K562 (cell line): ENCODE measurements around the gene PANK2. TPM values are rescaled to one million over a fixed set of nuclear protein-coding genes. Genes with fewer than 3 reads are reported as not detected.

Experiments used
- CBX2 ChIP-seq: fragments of 200-600 bp; sonication (generic); IDR thresholded peaks from one replicate; pipeline ENCODE4 v1.6.1; 2012; ENCODE audit warnings: mild to moderate bottlenecking, low read length, inconsistent platforms; ENCODE audit not compliant: insufficient read depth, poor library complexity, severe bottlenecking
- CBX5 ChIP-seq: IDR thresholded peaks from 2 replicates; pipeline ENCODE4 v1.6.1; 2014; ENCODE audit warnings: low read depth, borderline replicate concordance
- CEBPB ChIP-seq: fragments of 450-650 bp; IDR thresholded peaks from 2 replicates; pipeline ENCODE4 v1.6.1; 2016; ENCODE audit warnings: missing genetic modification characterization, missing compliant biosample characterization
- CREB5 ChIP-seq: fragments of 250-450 bp; sonication (Bioruptor Pico); IDR thresholded peaks from 2 replicates; pipeline ENCODE4 v1.5.0; 2020; ENCODE audit warnings: mild to moderate bottlenecking
- DMBX1 ChIP-seq: fragments of 250-450 bp; sonication (Bioruptor Pico); IDR thresholded peaks from 2 replicates; pipeline ENCODE4 v1.8.0; 2022; ENCODE audit warnings: inconsistent platforms, mild to moderate bottlenecking, moderate library complexity, borderline replicate concordance
- FIP1L1 ChIP-seq: fragments of 200-400 bp; formaldehyde crosslinking; IDR thresholded peaks from 2 replicates; pipeline ENCODE4 v1.6.1; 2018; ENCODE audit warnings: mild to moderate bottlenecking, low read depth, low read length; ENCODE audit not compliant: poor library complexity, severe bottlenecking
- GABPB2 ChIP-seq: fragments of 250-450 bp; sonication (Bioruptor Pico); conservative IDR thresholded peaks from 2 replicates; pipeline ENCODE4 v1.5.1; 2021; ENCODE audit warnings: mild to moderate bottlenecking
- HDAC2 ChIP-seq: fragments of 450-650 bp; IDR thresholded peaks from 2 replicates; pipeline ENCODE4 v1.6.1; 2016; ENCODE audit warnings: mild to moderate bottlenecking
- MAFF ChIP-seq: IDR thresholded peaks from 2 replicates; pipeline ENCODE4 v1.6.1; 2012; ENCODE audit warnings: low read length, improper control_type of control experiment
- MAFG ChIP-seq: fragments of 450-650 bp; conservative IDR thresholded peaks from 2 replicates; pipeline ENCODE4 v1.6.1; 2016; ENCODE audit warnings: missing genetic modification characterization, missing compliant biosample characterization
- NFXL1 ChIP-seq: fragments of 450-650 bp; formaldehyde crosslinking; IDR thresholded peaks from 2 replicates; pipeline ENCODE4 v1.4.0; 2021; ENCODE audit warnings: mild to moderate bottlenecking
- NR2C1 ChIP-seq, 2 experiments: fragments of 450-650 bp; IDR thresholded peaks; 2 replicates each; pipeline ENCODE4 v1.6.1; 2017; ENCODE audit warnings: mild to moderate bottlenecking in 2 of 2, antibody characterized with exemption in 1 of 2, inconsistent platforms in 1 of 2, missing compliant biosample characterization in 1 of 2, missing genetic modification characterization in 1 of 2
- NRF1 ChIP-seq, 2 experiments: fragments of 450-650 bp; IDR thresholded peaks in 1 of 2; conservative IDR thresholded peaks in 1 of 2; 2 replicates each; pipeline ENCODE4 v1.6.1; 2014; ENCODE audit warnings: mild to moderate bottlenecking in 2 of 2
- PKNOX1 ChIP-seq: fragments of 450-650 bp; IDR thresholded peaks from 2 replicates; pipeline ENCODE4 v1.6.1; 2016
- REST ChIP-seq, 2 experiments: fragments of 450-650 bp; formaldehyde crosslinking in 1 of 2; IDR thresholded peaks; 2 replicates each; pipeline versions ENCODE4 v1.4.0 to v1.6.1; 2014 to 2020; ENCODE audit warnings: mild to moderate bottlenecking in 2 of 2, borderline replicate concordance in 1 of 2, low read depth in 1 of 2
- SRSF3 ChIP-seq: fragments of 200-400 bp; formaldehyde crosslinking; IDR thresholded peaks from 2 replicates; pipeline ENCODE4 v1.6.1; 2016; ENCODE audit warnings: mild to moderate bottlenecking, low read length, moderate library complexity; ENCODE audit not compliant: insufficient read depth
- TBP ChIP-seq: optimal IDR thresholded peaks from 2 replicates; pipeline ENCODE3; 2011; ENCODE audit warnings: low read depth, low read length, improper control_type of control experiment
- ZNF347 ChIP-seq: fragments of 450-650 bp; formaldehyde crosslinking; IDR thresholded peaks from 2 replicates; pipeline ENCODE4 v1.4.0; 2020; ENCODE audit warnings: low read depth, mild to moderate bottlenecking, moderate library complexity
- ZNF778 ChIP-seq: fragments of 450-650 bp; formaldehyde crosslinking; IDR thresholded peaks from 2 replicates; pipeline ENCODE4 v1.4.0; 2020; ENCODE audit warnings: mild to moderate bottlenecking, moderate library complexity
- polyA plus RNA-seq, 8 experiments: library from polyadenylated mRNA; depleted of rRNA in 4 of 8; stranded (reverse) in 5 of 8; unstranded in 3 of 8; fragments of >200 nt; fragmentation: Nextera tagmentation in 2 of 8; fragmentation: Illumina TruSeq in 1 of 8; extraction: Ambion mirVana in 2 of 8; extraction: Trizol in 1 of 8; gene quantifications; 2 replicates each; pipeline versions ENCODE4 v1.2.1 to v1.2.3, GENCODE V29; 2011 to 2014; ENCODE audit warnings: inconsistent platforms in 1 of 8, missing spikeins in 1 of 8
- total RNA-seq, 7 experiments: library from RNA; depleted of rRNA in 6 of 7; stranded (reverse); fragments of >200 nt in 6 of 7; fragmentation: Illumina TruSeq in 2 of 7; extraction: Trizol in 2 of 7; gene quantifications; 2 replicates each; pipeline versions ENCODE4 v1.2.1 to v1.2.3, GENCODE V29; 2011 to 2021; ENCODE audit warnings: low replicate concordance in 1 of 7

PANK2 gene
- total and polyA plus RNA-seq, 9 of the 15 experiments (the other 6 are each of a cell fraction or from before 2014, with no cell fraction given), result 14.9 to 43.5 (median 31.4) TPM

- TF ChIP-seq REST (IDR thresholded peaks at IDR 0.05; ENCODE audit: borderline replicate concordance) (no peak), REST (CRISPR knock-in tag; IDR thresholded peaks at IDR 0.05; ENCODE audit: low read depth) (no peak), HDAC2 (no peak; the same call in 1 of the 2 replicates), MAFF (peak; percentile 75), ZNF778 (no peak), MAFG (tag) (peak; percentile 91), CEBPB (tag) (no peak), CBX5 (no peak), TBP (peak; percentile 25), NR2C1 (IDR thresholded peaks at IDR 0.05) (peak; percentile 86), NR2C1 (tag; IDR thresholded peaks at IDR 0.05) (peak; percentile 79), CBX2 (no peak), CREB5 (CRISPR knock-in tag) (no peak), FIP1L1 (no peak), GABPB2 (CRISPR knock-in tag) (no peak), PKNOX1 (no peak), DMBX1 (CRISPR knock-in tag) (peak; percentile 37; the same call in 1 of the 2 replicates), ZNF347 (CRISPR knock-in tag) (no peak), NRF1 (conservative IDR thresholded peaks at IDR 0.05 in 1 of 2, IDR thresholded peaks at IDR 0.05 in 1 of 2) (0 out of 4 replicates have a peak, but pooled peaks of 1 of the 2 experiments have one; percentile 16), SRSF3 (no peak), NFXL1 (CRISPR knock-in tag) (no peak)
Measured at GRCh38 chr20:3843490-3843889, 45.7 kb upstream of the PANK2 start (continued).
